Smooth muscle cell of the brain vasculature (primary cell): ENCODE measurements around the gene RARA.

Experiments used
- DNase-seq: peaks from one replicate; pipeline ENCODE4 v3.0.0-alpha.2; 2012; ENCODE audit warnings: low read depth, low spot score

Gene RARA

DNA sequence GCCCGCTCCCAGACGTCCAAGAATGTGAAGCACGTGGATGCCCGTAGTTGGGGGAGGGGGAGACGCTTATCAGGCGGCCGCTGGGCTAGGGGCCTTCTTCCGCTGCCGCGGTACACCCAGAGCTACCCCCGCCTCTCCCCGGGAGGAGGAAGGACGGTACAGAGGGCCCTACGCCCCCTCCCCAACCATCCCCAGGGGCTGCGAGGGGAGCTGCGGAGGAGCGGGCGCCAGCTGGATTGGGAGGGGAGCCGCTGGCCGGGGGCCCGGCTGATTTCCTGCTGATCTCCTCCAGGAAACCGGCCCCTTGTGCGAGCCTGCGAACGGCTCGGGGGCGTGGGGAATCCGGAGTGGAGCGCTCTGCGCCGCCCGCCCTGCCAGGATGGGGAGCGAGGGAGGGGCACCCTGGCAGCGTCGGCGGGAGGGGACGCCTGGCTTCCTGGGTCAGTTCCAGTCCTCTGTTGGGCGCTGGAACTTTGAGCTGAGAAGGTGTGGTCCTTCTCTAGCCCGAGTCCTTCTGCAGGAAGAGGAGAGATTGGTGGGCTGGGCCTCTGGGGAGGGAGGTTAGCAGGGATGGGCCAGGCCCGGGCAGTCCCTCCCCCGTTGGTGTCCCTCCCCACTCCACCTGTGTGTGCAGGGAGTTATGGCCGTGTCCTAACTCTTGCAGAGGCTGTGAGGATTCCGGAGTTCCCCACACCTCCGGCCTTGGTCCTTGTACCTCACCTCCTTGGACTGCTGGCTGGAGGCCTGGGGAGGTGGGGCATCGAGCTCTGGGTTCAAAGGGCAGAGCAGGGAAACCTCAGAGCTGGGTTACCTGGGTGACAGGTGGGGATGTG, 36.4 kb downstream of the RARA start:
- no peak for DNase-seq

DNA sequence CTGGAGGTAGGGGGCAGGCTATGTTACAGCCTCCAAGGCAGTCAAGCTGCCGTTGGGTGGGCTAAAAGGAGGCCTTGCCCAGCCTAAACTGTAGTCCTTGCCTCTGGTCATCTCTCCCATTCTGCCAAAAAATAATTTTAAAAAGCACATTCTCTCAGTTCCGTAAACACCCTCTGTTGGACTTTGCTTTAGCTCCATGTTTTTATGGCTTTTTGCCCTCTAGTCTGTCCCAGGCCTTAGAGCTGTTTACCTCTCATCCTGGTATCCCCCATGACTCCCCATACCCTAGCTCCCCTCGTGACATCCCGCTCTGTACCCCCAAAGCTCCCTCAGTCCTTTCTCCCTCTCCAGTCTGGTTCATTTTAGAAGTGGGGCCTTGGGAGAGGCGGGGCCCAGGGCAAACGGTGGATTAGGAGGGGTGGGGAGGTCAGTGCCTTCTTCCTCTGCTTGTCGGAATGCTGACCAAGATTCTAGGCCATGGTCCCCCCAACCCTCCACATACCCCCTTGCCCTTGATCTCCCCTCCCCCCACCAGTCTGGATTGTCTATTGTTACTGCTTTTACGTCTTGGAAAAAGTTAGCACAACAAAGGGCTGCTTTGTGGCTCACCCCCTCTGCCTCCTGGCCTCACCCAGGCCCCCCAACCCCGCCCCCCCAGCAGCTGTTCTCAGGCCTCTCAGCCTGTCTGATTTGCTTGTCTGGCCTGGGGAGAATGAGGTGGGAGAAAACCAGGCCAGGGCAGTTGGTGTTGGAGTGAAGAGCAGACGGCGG, 37.2 kb downstream of the RARA start:
- DNase-seq: no peak

DNA sequence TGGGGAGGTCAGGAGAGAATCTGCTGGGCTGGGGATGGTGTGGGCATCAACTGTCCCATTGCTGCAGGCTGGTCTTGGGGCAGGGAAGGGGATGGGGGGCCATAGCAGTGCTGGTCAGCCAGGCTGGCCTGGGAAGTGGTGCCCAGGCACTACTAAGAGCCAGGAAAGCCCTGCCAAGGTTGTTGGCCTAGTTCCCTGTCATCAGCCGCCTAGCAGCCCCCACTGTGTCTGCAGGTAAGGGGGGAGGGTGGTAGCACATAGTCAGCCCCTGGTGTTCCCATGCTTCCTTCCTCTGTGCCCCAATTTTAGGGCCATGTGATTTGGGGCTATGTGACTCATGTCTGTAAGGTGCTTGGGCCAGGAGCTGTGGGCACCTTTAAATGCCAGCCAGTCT, 37.8 kb downstream of the RARA start:
- no peak for DNase-seq

DNA sequence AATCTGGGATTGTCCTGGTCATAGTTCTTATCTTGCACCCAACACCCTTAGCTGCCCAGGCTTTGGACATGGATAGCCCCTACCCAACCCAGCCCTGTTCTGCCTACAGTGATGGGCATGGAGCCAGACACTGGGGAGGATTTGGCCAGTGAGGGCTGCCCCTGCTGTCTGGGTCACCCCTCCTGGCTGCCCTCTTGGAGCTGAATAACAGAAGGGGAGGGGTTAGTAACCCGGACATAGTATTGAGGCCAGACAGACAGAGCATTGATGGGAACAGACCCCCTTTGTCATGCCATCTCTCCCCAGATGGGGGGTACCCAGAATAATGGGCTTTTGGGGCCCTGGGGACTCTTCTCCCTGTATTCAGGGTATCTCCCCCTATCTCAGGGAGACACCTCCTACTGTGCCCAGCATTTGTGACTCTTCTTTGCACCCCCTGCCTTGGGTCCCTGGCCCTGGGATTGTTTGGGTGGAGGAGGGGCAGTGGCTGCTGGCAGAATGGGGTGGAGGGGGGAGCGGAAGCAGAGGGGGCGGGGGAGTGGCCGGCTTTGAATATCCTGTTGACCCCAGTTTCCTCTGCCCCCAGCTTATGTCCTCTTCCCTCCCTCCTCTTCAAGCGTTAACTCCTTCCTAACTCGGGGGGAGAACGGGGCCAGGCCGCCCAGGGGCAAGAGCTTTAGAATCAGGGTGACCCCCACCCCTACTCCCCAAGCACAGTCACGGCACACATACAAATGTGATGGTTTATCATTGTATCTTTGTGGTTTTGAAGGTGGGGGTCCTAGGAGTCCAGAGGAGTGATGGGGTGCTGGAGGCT, 38.5 kb downstream of the RARA start:
- DNase-seq: no peak

DNA sequence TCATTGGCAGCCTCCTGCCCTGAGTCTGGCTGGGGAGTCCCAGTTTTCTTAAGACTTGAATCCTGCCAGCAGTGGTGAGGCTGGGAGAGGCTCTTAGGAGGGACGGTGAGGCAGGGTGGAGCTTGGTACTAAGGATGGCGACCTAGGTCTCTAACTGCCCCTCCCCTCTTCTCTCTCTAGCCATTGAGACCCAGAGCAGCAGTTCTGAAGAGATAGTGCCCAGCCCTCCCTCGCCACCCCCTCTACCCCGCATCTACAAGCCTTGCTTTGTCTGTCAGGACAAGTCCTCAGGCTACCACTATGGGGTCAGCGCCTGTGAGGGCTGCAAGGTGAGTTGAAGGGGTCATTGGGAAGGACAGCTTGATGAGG, 39.1 kb downstream of the RARA start:
- DNase-seq: no peak

DNA sequence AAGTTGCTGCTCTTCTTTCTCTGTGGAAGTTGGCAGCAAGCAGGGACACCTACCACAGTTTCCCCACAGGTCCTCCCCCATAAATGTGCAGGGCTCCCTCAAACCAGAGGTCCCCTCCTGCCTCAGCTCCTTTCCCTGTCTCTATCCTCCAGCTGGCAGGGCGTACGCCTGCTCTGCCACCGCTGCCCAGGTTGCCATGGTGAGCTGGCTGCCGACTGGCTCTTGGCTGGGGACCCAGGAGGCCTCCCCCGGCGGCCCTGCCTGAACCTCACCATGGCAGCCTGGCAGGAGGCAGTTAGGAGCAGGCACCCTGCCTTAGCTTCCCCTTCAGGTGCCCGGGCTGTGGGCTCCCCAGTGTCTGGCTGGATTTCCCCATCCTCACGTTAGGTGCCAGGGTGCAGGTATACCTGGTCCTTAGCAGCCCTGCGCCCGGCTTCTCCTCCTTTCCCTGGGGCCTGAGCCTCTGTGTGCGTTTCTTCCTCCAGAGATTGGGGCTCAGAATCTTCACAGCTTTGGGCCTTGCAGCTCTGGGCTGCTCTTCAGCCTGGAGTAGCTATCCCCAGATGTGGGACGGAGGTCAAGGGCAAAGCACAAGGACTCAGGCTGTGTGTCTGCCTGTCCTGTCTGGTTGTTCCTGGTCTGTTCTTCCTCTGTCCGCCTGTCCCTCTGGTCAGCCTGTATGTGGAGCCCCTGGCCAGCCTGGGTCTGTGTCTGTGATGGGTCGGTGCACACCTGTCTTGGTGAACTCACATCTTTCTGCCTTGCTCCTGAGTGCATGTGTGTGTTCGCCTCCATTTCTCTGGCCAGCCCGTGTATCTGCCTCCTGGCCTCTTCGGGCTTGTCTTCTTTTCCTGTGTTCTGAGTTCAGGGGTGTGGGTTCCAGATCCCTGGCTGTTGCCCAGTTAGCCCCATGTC, 39.8 kb downstream of the RARA start:
- no peak for DNase-seq

DNA sequence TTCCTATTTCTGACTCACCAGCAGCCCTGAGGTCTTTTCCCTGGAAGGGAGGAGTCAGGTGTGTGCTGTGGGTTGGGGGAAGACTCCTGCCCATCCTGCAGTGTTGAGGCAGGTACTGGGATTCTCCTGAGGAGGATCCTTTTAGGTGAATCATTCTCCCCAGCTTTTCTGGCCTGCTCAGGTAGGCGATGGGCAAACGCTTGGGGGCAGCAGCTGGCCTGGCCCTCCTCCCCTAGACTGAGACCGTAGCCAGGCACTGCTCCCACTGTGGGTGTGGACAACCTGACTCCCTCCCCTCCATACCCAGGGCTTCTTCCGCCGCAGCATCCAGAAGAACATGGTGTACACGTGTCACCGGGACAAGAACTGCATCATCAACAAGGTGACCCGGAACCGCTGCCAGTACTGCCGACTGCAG, 40.5 kb downstream of the RARA start:
- DNase-seq: no peak

DNA sequence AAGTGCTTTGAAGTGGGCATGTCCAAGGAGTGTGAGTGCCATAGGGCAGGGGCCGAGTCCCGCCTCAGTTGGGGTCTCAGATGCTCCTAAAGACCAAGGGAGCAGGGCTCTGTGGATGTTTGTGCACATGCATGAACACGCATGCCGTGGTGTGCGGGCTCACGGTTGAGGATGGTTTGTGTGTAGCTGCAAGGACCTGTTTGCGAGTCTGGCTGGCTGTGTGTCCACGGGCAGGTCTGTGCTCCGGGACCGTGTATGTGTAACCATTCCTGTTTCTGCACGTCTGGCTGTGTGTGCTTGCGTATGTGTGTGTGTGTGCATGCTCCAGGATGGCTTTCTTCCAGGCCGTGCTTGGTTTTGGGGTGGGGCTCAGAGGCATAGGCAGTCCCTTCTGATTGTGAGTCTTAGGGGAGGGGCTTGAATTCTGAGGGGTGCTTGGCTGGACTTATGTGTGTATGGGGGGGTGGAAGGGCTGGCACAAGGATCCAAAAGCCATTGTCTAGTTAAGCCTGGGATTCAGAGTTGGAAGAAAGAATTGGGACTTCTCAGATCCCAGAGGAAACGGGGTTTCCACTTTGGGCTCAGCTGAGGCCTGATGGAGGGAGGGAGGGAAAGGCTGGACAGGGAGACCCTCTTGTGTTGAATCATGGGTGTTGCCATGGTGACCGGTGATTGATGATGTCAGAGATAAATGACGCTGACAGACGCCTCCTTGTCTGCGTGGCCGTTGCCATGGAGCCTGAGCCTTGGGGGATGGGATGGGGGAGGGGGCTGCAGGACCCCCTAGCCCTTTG, 41.1 kb downstream of the RARA start:
- DNase-seq: no peak

DNA sequence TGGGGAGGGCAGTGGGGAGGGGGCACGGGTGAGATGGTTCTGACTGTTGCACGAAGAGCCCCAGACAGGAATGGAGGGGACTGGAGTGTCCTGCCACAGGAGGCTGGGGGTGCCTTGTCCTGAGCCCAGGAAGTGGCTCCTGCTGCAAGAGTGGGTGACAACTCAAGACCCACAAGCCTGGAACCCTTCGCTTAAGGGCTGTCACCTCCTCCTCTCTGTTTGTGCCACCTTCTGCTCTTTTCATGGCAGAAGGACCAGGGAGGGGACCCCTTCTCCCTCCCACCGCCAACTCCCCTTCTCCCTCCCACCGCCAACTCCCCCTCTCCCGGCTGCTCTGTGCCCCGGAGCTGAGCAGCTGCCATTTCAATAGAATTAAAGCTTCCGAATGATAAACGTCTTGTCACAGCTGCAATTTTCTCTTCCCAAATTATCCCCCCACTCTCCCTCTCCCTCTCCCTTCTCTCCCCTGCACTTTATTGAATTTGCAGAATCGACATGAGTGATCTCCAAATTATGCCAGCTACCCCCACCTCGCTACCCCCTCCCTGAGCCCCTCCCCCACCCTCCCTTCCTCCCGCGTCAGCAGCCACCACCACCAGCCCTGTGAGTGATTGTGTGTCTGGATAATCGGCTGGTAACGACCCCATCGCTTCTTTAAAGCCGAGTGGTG, 41.8 kb downstream of the RARA start:
- no peak for DNase-seq

DNA sequence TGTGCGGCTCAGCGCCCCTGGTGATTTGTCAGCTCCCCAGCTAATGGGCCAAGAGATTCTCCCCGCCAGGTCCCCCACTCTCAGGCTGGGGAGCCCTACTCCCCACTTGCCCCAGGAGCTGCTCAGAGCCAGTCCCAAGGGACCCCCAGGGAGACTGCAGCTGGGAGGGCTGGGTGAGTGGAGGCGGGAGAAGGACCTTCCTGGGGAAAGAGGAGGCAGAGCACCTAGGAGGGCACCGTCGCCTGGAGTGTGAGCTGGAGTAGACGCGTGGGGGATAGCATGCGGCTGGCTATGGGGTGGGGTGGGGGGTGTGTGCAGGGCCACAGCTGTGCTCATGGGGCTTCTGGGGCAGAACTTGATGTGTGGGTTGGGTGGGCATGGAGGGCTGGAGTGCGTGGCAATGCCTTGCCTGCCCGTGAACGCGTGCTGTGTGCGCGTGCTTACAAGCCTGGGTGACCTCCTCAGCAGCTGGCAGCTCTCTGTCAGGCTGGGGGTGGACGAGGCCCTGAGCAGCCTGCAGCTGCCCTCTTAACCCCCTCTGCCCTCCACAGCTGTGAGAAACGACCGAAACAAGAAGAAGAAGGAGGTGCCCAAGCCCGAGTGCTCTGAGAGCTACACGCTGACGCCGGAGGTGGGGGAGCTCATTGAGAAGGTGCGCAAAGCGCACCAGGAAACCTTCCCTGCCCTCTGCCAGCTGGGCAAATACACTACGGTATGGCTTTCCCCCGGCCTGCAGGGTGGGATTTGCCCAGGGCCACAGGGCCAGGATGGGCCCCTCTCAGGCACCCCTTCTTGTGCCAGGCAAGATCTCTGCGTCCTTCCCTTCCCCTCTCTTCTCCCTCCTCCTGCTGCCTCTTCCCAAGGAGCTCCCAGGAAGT, 42.6 kb downstream of the RARA start:
- no peak for DNase-seq

DNA sequence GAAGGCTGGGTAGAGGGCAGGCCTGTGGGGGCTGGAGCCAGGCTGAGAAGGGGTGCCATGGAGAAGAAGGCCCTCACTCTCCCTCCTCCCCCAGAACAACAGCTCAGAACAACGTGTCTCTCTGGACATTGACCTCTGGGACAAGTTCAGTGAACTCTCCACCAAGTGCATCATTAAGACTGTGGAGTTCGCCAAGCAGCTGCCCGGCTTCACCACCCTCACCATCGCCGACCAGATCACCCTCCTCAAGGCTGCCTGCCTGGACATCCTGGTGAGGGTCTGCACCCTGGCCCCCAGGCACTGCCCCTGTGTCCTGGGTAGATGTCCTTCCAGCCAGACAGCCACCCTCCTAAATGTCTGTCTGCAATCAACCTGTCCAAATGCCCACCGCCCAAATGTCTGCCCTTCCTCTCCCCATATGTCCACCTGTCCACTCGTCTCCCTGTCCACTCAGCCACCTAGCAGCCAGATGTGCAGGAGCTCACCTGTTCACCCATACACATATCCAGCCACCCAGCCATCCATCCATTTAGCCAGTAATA, 43.3 kb downstream of the RARA start:
- no peak for DNase-seq

DNA sequence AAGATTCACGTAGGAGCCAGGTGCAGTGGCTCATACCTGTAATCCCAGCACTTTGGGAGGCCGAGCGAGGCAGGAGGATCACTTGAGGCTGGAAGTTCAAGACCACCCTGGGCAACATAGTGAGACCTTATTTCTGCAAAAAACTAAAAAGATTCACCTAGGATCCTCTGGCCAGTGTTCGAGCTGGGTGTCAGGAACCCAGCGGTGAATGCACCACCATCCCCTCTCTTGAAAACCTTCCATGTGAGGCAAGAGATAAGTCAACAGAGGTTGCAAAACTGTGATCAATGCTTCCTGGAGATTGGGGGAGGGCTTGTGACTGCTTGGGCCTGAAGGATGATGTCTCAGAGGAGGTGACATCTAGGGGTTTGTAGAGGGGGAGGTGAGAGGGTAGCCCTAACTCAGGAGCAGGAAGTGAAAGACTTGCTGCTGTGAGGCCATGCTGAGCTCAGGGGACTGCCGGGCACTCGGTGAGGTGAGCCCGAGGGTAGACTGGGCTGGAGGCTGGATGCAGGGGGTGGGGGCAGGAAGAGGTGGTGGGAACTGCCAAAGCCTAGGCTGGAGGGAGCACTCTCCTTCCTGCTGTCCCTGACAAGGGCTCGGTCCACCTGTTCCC, 43.9 kb downstream of the RARA start:
- DNase-seq: no peak

DNA sequence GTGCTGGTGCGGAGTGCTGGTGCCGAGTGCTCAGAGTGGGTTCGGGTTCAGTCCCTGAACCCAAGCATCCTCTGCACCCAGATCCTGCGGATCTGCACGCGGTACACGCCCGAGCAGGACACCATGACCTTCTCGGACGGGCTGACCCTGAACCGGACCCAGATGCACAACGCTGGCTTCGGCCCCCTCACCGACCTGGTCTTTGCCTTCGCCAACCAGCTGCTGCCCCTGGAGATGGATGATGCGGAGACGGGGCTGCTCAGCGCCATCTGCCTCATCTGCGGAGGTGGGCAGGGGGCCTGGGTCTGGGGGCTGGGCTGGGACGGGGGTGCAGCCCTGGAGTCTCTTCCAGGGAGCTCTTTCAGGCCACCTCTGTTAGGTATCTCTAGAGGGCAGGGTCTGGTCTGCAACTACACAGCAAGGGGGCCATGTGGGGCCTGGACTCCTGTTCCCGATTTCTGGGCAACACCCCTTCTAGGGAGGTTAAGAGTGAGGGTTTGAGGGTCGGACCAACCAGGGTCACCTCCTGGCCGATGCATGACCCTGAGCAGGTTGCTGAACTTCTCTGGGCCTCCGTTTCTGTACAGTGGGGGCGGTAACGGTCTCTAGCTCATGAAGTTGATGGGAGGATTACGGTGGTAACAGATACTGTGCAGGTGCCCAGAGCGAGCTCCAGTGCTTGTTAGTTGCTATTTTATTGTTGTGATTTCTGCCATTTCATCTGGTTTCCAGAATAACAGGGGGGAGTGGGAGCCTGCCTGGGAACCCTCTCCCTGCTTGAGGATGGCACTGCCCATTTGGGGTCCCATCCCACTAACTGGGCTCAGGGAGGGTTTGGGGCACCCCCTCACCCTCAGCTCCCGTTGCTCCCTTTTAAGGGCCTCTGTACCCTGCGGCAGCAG, 45.5 kb downstream of the RARA start:
- no peak for DNase-seq

DNA sequence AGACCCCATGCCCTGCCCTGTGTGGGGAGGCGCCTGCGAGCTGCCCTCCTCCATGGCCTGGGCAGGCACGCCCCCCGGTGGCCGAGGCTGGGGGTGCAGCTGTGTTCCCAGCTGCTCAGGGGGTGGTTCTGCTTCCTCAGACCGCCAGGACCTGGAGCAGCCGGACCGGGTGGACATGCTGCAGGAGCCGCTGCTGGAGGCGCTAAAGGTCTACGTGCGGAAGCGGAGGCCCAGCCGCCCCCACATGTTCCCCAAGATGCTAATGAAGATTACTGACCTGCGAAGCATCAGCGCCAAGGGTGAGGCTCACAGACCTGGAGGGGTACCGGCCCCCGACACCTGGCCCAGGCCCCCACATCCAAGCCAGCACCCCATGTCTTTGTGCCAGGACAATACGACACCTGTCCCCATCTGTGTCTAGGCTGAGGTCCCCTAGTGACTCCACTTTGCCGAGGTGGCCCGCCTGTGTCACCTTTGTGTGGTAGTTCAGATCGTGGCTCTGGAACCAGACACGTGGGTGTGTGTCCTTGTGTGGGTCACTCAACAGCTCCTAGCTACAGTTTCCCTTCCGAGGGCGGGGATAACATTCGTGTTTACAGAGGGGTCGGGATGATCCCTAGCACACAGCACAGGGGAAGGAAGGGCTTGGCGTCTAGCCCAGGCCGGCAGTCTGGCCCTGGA, 46.3 kb downstream of the RARA start:
- DNase-seq: no peak

DNA sequence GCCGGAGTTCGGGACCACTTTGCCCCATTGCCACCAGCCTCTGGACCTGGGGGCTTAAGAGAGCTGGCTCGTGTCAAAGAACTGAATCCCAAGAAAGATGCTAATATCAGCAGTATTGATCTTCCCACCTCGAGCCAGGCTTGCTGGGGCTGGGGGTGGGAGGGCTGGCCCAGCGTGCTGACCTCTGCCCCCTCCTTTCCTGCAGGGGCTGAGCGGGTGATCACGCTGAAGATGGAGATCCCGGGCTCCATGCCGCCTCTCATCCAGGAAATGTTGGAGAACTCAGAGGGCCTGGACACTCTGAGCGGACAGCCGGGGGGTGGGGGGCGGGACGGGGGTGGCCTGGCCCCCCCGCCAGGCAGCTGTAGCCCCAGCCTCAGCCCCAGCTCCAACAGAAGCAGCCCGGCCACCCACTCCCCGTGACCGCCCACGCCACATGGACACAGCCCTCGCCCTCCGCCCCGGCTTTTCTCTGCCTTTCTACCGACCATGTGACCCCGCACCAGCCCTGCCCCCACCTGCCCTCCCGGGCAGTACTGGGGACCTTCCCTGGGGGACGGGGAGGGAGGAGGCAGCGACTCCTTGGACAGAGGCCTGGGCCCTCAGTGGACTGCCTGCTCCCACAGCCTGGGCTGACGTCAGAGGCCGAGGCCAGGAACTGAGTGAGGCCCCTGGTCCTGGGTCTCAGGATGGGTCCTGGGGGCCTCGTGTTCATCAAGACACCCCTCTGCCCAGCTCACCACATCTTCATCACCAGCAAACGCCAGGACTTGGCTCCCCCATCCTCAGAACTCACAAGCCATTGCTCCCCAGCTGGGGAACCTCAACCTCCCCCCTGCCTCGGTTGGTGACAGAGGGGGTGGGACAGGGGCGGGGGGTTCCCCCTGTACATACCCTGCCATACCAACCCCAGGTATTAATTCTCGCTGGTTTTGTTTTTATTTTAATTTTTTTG, 47.1 kb downstream of the RARA start:
- no peak for DNase-seq
